Subcutaneous adipose tissue (tissue), 4 donors: ENCODE measurements around the gene ST6GALNAC2. TPM values are rescaled to one million over a fixed set of nuclear protein-coding genes. Genes with fewer than 3 reads are reported as not detected.

Experiments
- total RNA-seq, 4 donors: library from RNA; depleted of rRNA; stranded (reverse); fragments of >200 nt; gene quantifications; one replicate each; pipeline ENCODE4 v1.1.0, GENCODE V29; 2016
- TF ChIP-seq, protein P1 (sequence below): fragments of 450-650 bp; IDR thresholded peaks from one replicate; pipeline ENCODE4 v1.5.1; 2016; ENCODE audit warnings: low read depth, mild to moderate bottlenecking, control low read depth, antibody characterized with exemption, moderate library complexity

Gene ST6GALNAC2
- total RNA-seq, 4 donors from 2014 or later, result 4.2 to 18.0 (median 12.7) TPM

- TF ChIP-seq, protein P1, sequence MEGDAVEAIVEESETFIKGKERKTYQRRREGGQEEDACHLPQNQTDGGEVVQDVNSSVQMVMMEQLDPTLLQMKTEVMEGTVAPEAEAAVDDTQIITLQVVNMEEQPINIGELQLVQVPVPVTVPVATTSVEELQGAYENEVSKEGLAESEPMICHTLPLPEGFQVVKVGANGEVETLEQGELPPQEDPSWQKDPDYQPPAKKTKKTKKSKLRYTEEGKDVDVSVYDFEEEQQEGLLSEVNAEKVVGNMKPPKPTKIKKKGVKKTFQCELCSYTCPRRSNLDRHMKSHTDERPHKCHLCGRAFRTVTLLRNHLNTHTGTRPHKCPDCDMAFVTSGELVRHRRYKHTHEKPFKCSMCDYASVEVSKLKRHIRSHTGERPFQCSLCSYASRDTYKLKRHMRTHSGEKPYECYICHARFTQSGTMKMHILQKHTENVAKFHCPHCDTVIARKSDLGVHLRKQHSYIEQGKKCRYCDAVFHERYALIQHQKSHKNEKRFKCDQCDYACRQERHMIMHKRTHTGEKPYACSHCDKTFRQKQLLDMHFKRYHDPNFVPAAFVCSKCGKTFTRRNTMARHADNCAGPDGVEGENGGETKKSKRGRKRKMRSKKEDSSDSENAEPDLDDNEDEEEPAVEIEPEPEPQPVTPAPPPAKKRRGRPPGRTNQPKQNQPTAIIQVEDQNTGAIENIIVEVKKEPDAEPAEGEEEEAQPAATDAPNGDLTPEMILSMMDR, result no peak
Observed at GRCh38 chr17:76538941-76539570, 46.6 kb downstream of the ST6GALNAC2 start.

DNA sequence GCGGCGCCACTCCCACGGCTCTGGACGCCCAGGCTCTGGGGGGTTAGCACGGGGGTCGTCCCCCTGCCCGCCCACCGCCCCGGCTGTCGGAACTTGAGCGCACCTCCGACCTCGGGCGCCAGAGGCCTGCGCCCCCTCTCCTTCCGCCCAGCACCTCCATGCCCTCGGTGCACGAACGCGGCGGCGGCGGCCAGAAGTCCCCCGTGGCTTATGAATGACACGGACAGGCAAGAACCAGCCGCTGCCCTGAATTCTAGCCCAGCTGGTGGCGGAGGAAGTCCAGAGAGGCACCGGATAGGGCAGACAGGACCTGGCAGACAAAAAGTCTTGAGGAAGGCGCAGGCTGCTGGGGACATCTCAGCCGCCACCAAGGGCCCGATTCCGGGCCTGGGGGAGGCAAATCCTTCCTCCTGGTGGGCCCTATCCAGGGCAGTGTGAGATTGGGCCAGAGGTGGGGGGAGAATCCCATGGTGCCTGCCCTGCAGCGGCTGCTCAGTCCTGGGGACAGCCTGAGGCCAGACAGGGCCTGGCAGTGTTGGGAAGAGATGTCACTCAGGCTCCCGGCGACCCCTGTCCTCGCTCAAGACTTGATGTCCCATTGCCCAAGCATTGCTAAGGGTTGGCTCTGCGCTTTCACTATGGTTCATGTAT lies 47.3 kb downstream of the ST6GALNAC2 start:
- TF ChIP-seq, protein P1, result no peak

DNA sequence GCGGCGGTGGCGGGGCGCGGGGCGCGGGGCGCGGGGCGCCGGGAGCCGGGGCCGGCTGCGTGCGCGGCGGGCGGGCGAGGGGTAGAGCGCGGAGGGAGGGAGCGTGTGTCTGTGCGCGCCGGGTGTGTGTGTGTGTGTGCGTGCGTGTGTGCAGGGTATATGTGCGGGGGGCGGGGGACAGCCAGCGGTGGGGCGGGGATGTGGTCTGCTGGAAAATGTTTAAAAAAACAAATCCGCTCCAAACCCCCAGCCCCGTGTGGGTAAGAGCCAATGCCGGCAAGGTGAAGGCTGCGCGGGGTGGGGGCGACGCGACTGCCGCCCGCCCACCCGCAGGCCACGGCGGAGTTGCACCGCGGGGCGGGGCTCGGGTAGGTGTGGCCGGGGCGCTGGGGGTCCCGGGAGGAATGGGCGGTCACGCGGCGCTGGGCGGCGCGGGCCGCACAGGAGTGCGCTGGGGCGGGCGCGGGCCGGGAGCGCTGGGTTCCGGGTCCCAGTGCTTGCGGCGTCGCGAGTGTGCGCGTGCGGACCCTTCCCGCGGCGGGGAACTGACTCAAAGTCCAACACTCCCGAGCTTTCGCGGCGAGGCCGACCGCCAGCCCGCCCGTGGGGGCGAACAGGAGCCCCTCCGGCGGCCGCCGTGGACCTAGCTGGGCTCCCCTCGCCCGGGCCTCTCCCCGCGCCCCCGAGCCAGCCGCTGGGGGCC lies 47.9 kb downstream of the ST6GALNAC2 start, which contains the start of gene CYGB:
CYGB (minus strand) TSS at position 132 of the 703 bp plus-strand sequence. CDS start 167 bp downstream, outside the sequence.
- TF ChIP-seq, protein P1, result no peak

GRCh38 chr17:76537288-76537577 lies 48.4 kb downstream of the ST6GALNAC2 start:
- TF ChIP-seq, protein P1, result no peak

- TF ChIP-seq, protein P1, result no peak
Observed at GRCh38 chr17:76536511-76537287, 49.0 kb downstream of the ST6GALNAC2 start.

DNA sequence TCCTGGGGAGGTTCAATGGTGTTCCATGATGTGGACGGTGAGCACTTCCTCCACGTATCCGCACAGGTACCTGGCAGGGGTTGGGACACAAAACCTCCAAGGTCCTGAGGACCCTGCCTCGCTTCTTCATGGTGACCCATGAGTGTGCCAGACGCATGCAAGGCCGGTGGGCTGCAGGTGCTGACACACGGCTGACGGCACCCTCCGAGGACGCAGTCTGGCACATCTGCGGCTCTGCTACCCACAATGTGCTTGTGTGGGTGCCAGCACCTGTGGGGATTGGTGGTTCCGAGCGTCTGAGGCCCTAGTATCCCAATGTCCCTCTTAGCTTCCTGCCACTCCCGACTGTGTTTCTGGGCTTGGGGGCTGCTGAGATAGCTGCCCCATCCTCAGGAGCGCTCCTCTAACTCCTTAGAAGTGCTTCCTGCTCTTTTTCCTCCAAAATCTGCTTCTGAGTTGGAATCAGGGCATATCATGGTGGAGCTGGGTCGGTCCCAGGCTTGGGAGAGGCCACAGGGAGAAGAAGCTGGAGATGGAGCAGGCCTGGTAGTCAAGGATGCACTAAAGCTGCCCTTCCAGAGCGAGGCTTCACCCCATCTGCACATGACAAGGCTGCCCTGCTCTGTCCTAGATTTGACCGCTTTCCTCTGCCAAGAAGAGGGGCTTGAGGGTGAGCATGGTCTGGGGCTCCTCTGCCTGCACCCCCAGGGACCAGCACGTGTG lies 49.7 kb downstream of the ST6GALNAC2 start:
- TF ChIP-seq, protein P1, result no peak
